H1 (cell line): ENCODE data around the gene CCNK.

Source experiments
- BRCA1 ChIP-seq: IDR thresholded peaks from 2 replicates; pipeline ENCODE4 v1.6.1; 2012; ENCODE audit warnings: low read depth, low read length, improper control_type of control experiment
- CTCF ChIP-seq, 3 experiments: IDR thresholded peaks; 1 replicate in 2 of 3; 2 replicates in 1 of 3; pipeline versions ENCODE4 v1.5.1 to v1.6.1; 2011; ENCODE audit warnings: low read length in 3 of 3, mild to moderate bottlenecking in 3 of 3, inconsistent platforms in 2 of 3, low read depth in 1 of 3, moderate library complexity in 1 of 3; ENCODE audit not compliant: insufficient read depth in 1 of 3; ENCODE audit errors: control extremely low read depth in 1 of 3
- EGR1 ChIP-seq: IDR thresholded peaks from 2 replicates; pipeline ENCODE4 v1.6.1; 2011; ENCODE audit warnings: low read depth, low read length, borderline replicate concordance
- EZH2 ChIP-seq: fragments of 200-600 bp; sonication (generic); IDR thresholded peaks from 2 replicates; pipeline ENCODE4 v1.7.1; 2012; ENCODE audit warnings: low read depth, mild to moderate bottlenecking, moderate library complexity, low read length, inconsistent platforms; ENCODE audit not compliant: severe bottlenecking
- GTF2F1 ChIP-seq: IDR thresholded peaks from 2 replicates; pipeline ENCODE4 v1.6.1; 2012; ENCODE audit warnings: low read depth, low read length, improper control_type of control experiment, borderline replicate concordance
- HDAC6 ChIP-seq: IDR thresholded peaks from one replicate; pipeline ENCODE4 v1.7.1; 2012; ENCODE audit warnings: low read depth, mild to moderate bottlenecking, inconsistent platforms, low read length, moderate library complexity
- MAFK ChIP-seq: IDR thresholded peaks from 2 replicates; pipeline ENCODE4 v1.6.1; 2012; ENCODE audit warnings: low read depth, mild to moderate bottlenecking, improper control_type of control experiment, low read length
- MAX ChIP-seq: IDR thresholded peaks from 2 replicates; pipeline ENCODE4 v1.6.1; 2012; ENCODE audit warnings: inconsistent platforms
- POLR2A ChIP-seq, 2 experiments: IDR thresholded peaks; 1 replicate in 1 of 2; 2 replicates in 1 of 2; pipeline ENCODE4 v1.6.1; 2011; ENCODE audit warnings: low read depth in 2 of 2, low read length in 2 of 2, mild to moderate bottlenecking in 2 of 2; ENCODE audit errors: control extremely low read depth in 1 of 2
- POLR2AphosphoS5 ChIP-seq: IDR thresholded peaks from 2 replicates; pipeline ENCODE4 v1.6.1; 2011; ENCODE audit warnings: low read depth, low read length
- RFX5 ChIP-seq: IDR thresholded peaks from 2 replicates; pipeline ENCODE4 v1.6.1; 2011; ENCODE audit warnings: low read depth, low read length, improper control_type of control experiment, borderline replicate concordance
- SIRT6 ChIP-seq: IDR thresholded peaks from one replicate; pipeline ENCODE4 v1.7.1; 2012; ENCODE audit warnings: low read length, inconsistent platforms
- TBP ChIP-seq: IDR thresholded peaks from 2 replicates; pipeline ENCODE4 v1.6.1; 2011; ENCODE audit warnings: low read depth, low read length, improper control_type of control experiment
- USF2 ChIP-seq: IDR thresholded peaks from 2 replicates; pipeline ENCODE4 v1.6.1; 2011; ENCODE audit warnings: low read length, improper control_type of control experiment

- TF ChIP-seq EZH2 (no peak), MAX (no peak), CTCF (IDR thresholded peaks at IDR 0.05; ENCODE audit: control extremely low read depth in 1 of 3, insufficient read depth in 1 of 3, low read depth in 1 of 3, low read length in 3 of 3) (no peak), HDAC6 (no peak), MAFK (no peak), RFX5 (no peak), EGR1 (no peak), SIRT6 (no peak), TBP (no peak), USF2 (no peak), GTF2F1 (no peak), POLR2AphosphoS5 (no peak), POLR2A (IDR thresholded peaks at IDR 0.05; ENCODE audit: control extremely low read depth in 1 of 2, low read depth in 2 of 2, low read length in 2 of 2) (no peak), BRCA1 (no peak)
Observed at GRCh38 chr14:99556134-99556791, 75.1 kb downstream of the CCNK start.
